Subcutaneous abdominal adipose tissue (tissue), 5 donors: ENCODE data around the gene HEXD.

Source experiments
- H3K27ac ChIP-seq: one replicate; pipeline ENCODE4 v1.7.0; 2013; ENCODE audit warnings: low read depth, mild to moderate bottlenecking, inconsistent platforms, low read length, moderate library complexity
- H3K27me3 ChIP-seq, 5 donors: one replicate each; pipeline ENCODE4 v1.7.0; 2013; ENCODE audit warnings: low read length in 5 of 5, inconsistent platforms in 1 of 5; ENCODE audit not compliant: control insufficient read depth in 5 of 5, insufficient read depth in 4 of 5
- H3K36me3 ChIP-seq, 5 donors: one replicate each; pipeline ENCODE4 v1.7.0; 2013; ENCODE audit warnings: low read length in 5 of 5; ENCODE audit not compliant: control insufficient read depth in 5 of 5, insufficient read depth in 5 of 5
- H3K4me1 ChIP-seq, 5 donors: one replicate each; pipeline ENCODE4 v1.7.0; 2013; ENCODE audit warnings: low read length in 5 of 5, mild to moderate bottlenecking in 3 of 5, moderate library complexity in 1 of 5; ENCODE audit not compliant: control insufficient read depth in 5 of 5, insufficient read depth in 5 of 5
- H3K4me3 ChIP-seq, 5 donors: one replicate each; pipeline ENCODE4 v1.7.0; 2013; ENCODE audit warnings: low read length in 5 of 5, low read depth in 1 of 5
- H3K9ac ChIP-seq, 5 donors: one replicate each; pipeline ENCODE4 v1.7.0; 2013; ENCODE audit warnings: low read length in 5 of 5, mild to moderate bottlenecking in 4 of 5, moderate library complexity in 3 of 5
- H3K9me3 ChIP-seq, 5 donors: one replicate each; pipeline ENCODE4 v1.7.0; 2013; ENCODE audit warnings: low read length in 5 of 5; ENCODE audit not compliant: control insufficient read depth in 5 of 5
- donor health status: healthy.
- donor health status: healthy.
- donor health status: healthy.
- donor health status: healthy.
- donor health status: healthy.

HEXD gene

DNA sequence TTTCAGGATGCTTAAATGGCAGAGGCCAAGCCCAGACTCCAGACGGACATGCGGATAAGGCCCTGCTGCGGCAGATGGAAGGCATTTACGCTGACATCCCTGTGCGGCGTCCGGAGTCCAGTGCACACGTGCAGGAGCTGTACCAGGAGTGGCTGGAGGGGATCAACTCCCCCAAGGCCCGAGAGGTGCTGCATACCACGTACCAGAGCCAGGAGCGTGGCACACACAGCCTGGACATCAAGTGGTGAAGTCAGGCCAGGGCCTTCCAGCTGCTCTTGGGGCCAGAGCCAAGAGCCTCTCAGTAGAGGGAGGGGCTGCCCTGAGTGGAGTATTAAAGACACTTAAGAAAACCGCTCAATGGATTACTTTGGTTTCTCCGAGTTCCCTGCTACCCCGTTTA lies 69.8 kb downstream of the HEXD start:
- Histone ChIP-seq H3K9ac (no peak overlapping the region), H3K4me3 (no peak overlapping the region), H3K27ac (peak overlapping the region; percentile 85), H3K36me3 (peaks cover 0 to 63% (median 44%) of the 10 kb centered on the region in 5 donors), H3K4me1 (peaks cover 2 to 24% (median 17%) of the 10 kb centered on the region in 5 donors), H3K27me3 (no peaks in the 10 kb centered on the region), H3K9me3 (no peaks in the 10 kb centered on the region)

DNA sequence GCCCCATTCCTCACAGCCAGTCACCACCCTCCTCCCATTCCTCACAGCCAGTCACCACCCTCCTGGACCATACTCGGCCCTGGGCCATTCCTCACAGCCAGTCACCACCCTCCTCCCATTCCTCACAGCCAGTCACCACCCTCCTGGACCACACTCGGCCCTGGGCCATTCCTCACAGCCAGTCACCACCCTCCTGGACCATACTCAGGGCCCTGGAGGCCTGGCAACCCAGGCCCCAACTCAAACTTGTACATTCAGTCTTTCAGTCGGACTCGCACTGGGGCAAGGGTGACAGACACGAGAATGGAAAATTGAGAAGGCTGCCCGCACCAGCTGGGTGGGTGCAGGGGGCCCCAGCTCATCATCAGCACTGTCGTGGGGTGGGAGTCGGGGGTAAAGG lies 71.0 kb downstream of the HEXD start:
- Histone ChIP-seq H3K9ac (no peak overlapping the region), H3K4me1 (peaks cover 2 to 28% (median 21%) of the 10 kb centered on the region in 5 donors), H3K9me3 (no peaks in the 10 kb centered on the region), H3K27ac (peak overlapping the region; percentile 85), H3K36me3 (peaks cover 0 to 51% (median 34%) of the 10 kb centered on the region in 5 donors), H3K27me3 (no peaks in the 10 kb centered on the region), H3K4me3 (no peak overlapping the region)

DNA sequence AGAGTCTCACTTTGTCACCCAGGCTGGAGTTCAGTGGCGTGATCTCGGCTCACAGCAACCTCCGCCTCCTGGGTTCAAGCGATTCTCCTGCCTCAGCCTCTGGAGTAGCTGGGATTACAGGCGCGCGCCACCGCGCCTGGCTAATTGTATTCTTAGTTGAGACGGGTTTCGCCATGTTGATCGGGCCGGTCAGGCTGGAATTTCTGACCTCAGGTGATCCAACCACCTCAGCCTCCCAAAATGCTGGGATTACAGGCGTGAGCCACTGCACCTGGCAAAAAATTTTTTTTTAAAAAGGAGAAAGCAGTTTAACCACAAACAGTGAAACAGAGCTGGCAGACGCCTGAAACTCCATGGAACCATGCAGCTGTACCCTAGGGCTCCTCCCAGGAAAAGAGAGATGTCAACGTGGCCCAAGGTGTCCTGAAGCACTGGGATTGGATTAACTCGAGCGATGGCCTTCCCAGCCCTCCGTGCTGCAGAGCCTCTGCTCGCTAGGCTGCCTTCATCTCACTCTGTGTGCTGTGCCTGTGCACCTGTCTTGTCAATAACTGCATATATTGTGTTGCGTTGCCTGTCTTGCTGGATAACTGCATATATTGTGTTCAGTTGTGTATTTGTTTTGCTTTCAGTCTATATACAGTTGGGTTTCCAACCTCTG lies 71.8 kb downstream of the HEXD start:
- H3K4me1 ChIP-seq: peaks cover 2 to 32% (median 26%) of the 10 kb centered on the region in 5 donors
- no peak overlapping the region for H3K9ac ChIP-seq
- no peak overlapping the region for H3K27ac ChIP-seq
- no peak overlapping the region for H3K4me3 ChIP-seq
- no peaks in the 10 kb centered on the region for H3K9me3 ChIP-seq
- H3K36me3 ChIP-seq: peaks cover 0 to 42% (median 25%) of the 10 kb centered on the region in 5 donors
- H3K27me3 ChIP-seq: no peaks in the 10 kb centered on the region

DNA sequence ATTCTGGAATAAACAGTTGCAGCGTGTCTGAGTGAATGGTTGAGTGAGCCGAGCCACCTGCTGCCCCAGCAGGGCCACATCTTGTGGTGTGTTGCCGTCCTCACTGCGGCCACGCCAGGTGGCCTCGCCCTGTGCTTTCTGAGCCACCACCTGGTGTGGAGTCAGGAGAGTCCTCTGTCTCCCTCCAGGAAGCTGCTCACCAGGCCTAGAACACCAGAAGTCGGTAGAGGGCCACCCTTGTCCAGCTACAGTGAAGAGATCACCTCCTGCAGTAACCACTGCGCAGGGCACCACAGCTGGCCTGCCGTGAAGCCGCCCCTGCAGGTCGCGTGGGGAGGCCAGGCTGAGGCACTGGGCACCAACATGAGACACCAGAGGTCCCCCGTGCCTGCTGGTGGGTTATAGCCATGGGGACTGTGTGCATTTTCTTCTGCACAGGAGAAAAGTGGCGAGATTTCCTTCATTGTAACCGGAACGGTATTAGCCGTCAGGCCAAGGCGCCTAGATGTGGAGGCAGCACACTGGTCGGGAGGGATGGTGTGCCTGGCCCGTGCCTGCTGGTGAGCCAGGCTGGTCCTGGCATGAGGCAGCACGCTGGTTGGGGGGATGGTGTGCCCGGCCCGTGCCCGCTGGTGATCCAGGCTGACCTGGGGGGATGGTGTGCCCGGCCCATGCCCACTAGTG lies 72.5 kb downstream of the HEXD start:
- no peaks in the 10 kb centered on the region for H3K27me3 ChIP-seq

DNA sequence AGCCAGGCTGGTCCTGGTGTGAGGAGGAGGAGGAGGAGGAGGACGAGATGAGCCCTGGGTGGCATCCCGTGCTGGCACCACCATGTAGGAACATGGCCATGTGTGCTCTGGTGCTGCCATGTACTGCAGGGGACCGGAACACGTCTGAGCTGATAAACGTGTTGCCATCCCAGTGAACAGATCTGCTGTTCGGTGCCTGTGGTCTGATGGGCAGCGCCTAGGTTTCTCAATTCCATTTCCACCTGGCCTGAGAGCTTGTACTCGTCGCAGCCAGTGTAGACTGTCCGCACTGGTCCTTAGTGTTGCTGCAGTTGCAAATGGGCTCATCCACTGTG lies 73.0 kb downstream of the HEXD start:
- H3K9ac ChIP-seq: no peak overlapping the region
- H3K27ac ChIP-seq: no peak overlapping the region
- no peak overlapping the region for H3K4me3 ChIP-seq
- peaks cover 0 to 31% (median 14%) of the 10 kb centered on the region in 5 donors for H3K36me3 ChIP-seq
- peaks cover 2 to 32% (median 26%) of the 10 kb centered on the region in 5 donors for H3K4me1 ChIP-seq
- no peaks in the 10 kb centered on the region for H3K9me3 ChIP-seq
- no peaks in the 10 kb centered on the region for H3K27me3 ChIP-seq

More for the DNA sequence above, 72.5 kb downstream of the HEXD start:
- no peak overlapping the region for H3K4me3 ChIP-seq
- peaks cover 2 to 32% (median 26%) of the 10 kb centered on the region in 5 donors for H3K4me1 ChIP-seq
- peaks cover 0 to 36% (median 18%) of the 10 kb centered on the region in 5 donors for H3K36me3 ChIP-seq
- H3K9me3 ChIP-seq: no peaks in the 10 kb centered on the region
- no peak overlapping the region for H3K27ac ChIP-seq
- no peak overlapping the region for H3K9ac ChIP-seq

DNA sequence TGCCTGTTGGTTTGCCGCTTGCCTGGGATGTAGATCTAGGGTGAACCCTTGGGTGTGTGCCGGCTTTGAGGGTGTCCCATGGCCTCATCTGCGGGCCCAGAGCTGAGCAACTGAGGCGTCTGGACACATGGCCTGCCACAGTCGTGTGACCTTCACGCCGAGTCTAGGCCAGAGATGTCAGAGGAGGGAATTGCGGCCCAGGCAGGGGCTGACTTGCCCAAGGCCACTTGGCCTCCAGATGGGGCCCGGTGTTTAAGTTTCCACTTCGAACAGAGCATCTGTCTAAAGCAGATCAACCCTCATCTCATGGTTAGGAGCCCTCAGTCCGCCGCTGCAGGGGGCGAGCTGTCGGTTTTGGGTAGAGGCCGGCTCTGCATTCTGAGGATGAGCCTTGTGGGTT lies 73.4 kb downstream of the HEXD start:
- H3K4me1 ChIP-seq: peaks cover 2 to 32% (median 29%) of the 10 kb centered on the region in 5 donors
- no peak overlapping the region for H3K9ac ChIP-seq
- peaks cover 0 to 27% (median 12%) of the 10 kb centered on the region in 5 donors for H3K36me3 ChIP-seq
- no peaks in the 10 kb centered on the region for H3K9me3 ChIP-seq
- H3K27me3 ChIP-seq: no peaks in the 10 kb centered on the region
- H3K4me3 ChIP-seq: no peak overlapping the region
- no peak overlapping the region for H3K27ac ChIP-seq
